ENCODE measurements around the gene PRKN. TPM values are rescaled to one million over a fixed set of nuclear protein-coding genes. Genes with fewer than 3 reads are reported as not detected.

The PRKN gene
- total RNA-seq, 2 donors from 2014 or later = 3.3 to 4.8 TPM

- H3K4me3 Mint-ChIP-seq = no peak overlapping the region
- Histone ChIP-seq H3K27ac (ENCODE audit: low read depth, low read length) (no peak overlapping the region), H3K27me3 (ENCODE audit: control insufficient read depth, insufficient read depth, low read length, poor library complexity, severe bottlenecking) (peaks cover 35% of the 10 kb centered on the region), H3K4me1 (ENCODE audit: control insufficient read depth, insufficient read depth, low read length) (peaks cover 3% of the 10 kb centered on the region), H3K4me3 (ENCODE audit: low read length) (no peak overlapping the region), H3K9ac (ENCODE audit: extremely low read depth, low read length, poor library complexity, severe bottlenecking) (no peak overlapping the region), H3K36me3 (ENCODE audit: control insufficient read depth, insufficient read depth, low read length) (no peaks in the 10 kb centered on the region), H3K9me3 (ENCODE audit: control insufficient read depth, low read length) (no peaks in the 10 kb centered on the region)
- no peaks in the 10 kb centered on the region for H3K9me3 Mint-ChIP-seq
- no peak overlapping the region for H3K27ac Mint-ChIP-seq
- 88% methylated on average over 2 of the region's 2 CpGs; no CpG with 5 or more reads in 1 of the 2 experiments for WGBS, 2 experiments (ENCODE audit: insufficient coverage in 1 of 2, insufficient read length in 1 of 2)
- no peak for DNase-seq
- no peaks in the 10 kb centered on the region for H3K36me3 Mint-ChIP-seq (ENCODE audit: low read depth)
- H3K27me3 Mint-ChIP-seq (ENCODE audit: insufficient read depth) = peaks cover 7% of the 10 kb centered on the region
- TF ChIP-seq CTCF (conservative IDR thresholded peaks at IDR 0.05) = no peak
- H3K4me1 Mint-ChIP-seq = peaks cover 8% of the 10 kb centered on the region
Measured at GRCh38 chr6:162195441-162195840, 532.1 kb downstream of the PRKN start.

- H3K4me1 ChIP-seq (ENCODE audit: control insufficient read depth, insufficient read depth, low read length) = peaks cover 3% of the 10 kb centered on the region
- H3K27ac ChIP-seq (ENCODE audit: low read depth, low read length) = no peak overlapping the region
- no peak for TF ChIP-seq CTCF (conservative IDR thresholded peaks at IDR 0.05)
- no peaks in the 10 kb centered on the region for H3K36me3 ChIP-seq (ENCODE audit: control insufficient read depth, insufficient read depth, low read length)
- peaks cover 14% of the 10 kb centered on the region for H3K9me3 ChIP-seq (ENCODE audit: control insufficient read depth, low read length)
- H3K36me3 Mint-ChIP-seq (ENCODE audit: low read depth) = no peaks in the 10 kb centered on the region
- H3K9me3 Mint-ChIP-seq = peaks cover 2% of the 10 kb centered on the region
- no peak overlapping the region for H3K27ac Mint-ChIP-seq
- no peak overlapping the region for H3K4me3 ChIP-seq (ENCODE audit: low read length)
- H3K4me3 Mint-ChIP-seq = no peak overlapping the region
- H3K27me3 Mint-ChIP-seq (ENCODE audit: insufficient read depth) = peaks cover 10% of the 10 kb centered on the region
- H3K4me1 Mint-ChIP-seq = peaks cover 8% of the 10 kb centered on the region
- no peak overlapping the region for H3K9ac ChIP-seq (ENCODE audit: extremely low read depth, low read length, poor library complexity, severe bottlenecking)
- WGBS, 2 experiments (ENCODE audit: insufficient coverage in 1 of 2, insufficient read length in 1 of 2) = 89 to 97% methylated on average over 6 of the region's 6 CpGs
- no peak for DNase-seq
- peaks cover 54% of the 10 kb centered on the region for H3K27me3 ChIP-seq (ENCODE audit: control insufficient read depth, insufficient read depth, low read length, poor library complexity, severe bottlenecking)
Measured at GRCh38 chr6:162190981-162191380, 536.6 kb downstream of the PRKN start.

- Mint-ChIP-seq H3K36me3 (ENCODE audit: low read depth) (no peaks in the 10 kb centered on the region), H3K27ac (no peak overlapping the region), H3K4me3 (no peak overlapping the region), H3K4me1 (no peaks in the 10 kb centered on the region), H3K27me3 (ENCODE audit: insufficient read depth) (peaks cover 9% of the 10 kb centered on the region), H3K9me3 (peaks cover 2% of the 10 kb centered on the region)
- Histone ChIP-seq H3K4me3 (ENCODE audit: low read length) (no peak overlapping the region), H3K36me3 (ENCODE audit: control insufficient read depth, insufficient read depth, low read length) (no peaks in the 10 kb centered on the region), H3K4me1 (ENCODE audit: control insufficient read depth, insufficient read depth, low read length) (no peaks in the 10 kb centered on the region), H3K9ac (ENCODE audit: extremely low read depth, low read length, poor library complexity, severe bottlenecking) (no peak overlapping the region), H3K27ac (ENCODE audit: low read depth, low read length) (no peak overlapping the region), H3K9me3 (ENCODE audit: control insufficient read depth, low read length) (peaks cover 14% of the 10 kb centered on the region), H3K27me3 (ENCODE audit: control insufficient read depth, insufficient read depth, low read length, poor library complexity, severe bottlenecking) (peaks cover 68% of the 10 kb centered on the region)
- DNase-seq = no peak
- no peak for TF ChIP-seq CTCF (conservative IDR thresholded peaks at IDR 0.05)
- WGBS, 2 experiments (ENCODE audit: insufficient coverage in 1 of 2, insufficient read length in 1 of 2) = 92% methylated on average over 2 to 4 of the region's 4 CpGs
Measured at GRCh38 chr6:162187168-162187935, 540.2 kb downstream of the PRKN start.

Measured in endodermal cell (in vitro differentiated cells).